ENCODE results near the gene CERCAM.

CERCAM gene

DNA sequence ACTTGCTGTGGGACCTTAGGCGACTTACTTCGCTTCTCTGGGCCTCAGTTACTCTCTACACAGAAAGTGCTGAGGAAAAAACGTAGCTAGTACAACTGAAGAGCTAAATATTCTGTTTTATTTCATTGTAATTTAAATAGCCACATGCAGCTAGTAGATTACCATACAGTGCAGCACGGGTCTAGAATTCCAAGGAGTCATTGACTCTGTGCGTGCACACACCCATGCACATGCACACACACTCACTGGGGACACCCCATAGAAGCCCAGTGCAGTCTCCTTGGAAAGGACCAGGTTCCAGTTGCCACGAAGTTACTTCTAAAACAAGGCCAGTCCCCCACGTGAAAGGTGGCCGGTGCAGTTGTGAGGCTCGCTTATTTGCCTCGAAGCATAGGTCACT lies 32.5 kb upstream of the CERCAM start:
- DNase-seq (ENCODE audit: low read depth in 1 of 2, low spot score in 1 of 2): no peak
- TF ChIP-seq JUND (IDR thresholded peaks at IDR 0.05; ENCODE audit: low read depth): no peak
- in situ Hi-C loops (cut with HindIII; ENCODE audit: low pct_unique_long_range_greater_than_20kb, low sequenced_read_pairs): no loop called here

DNA sequence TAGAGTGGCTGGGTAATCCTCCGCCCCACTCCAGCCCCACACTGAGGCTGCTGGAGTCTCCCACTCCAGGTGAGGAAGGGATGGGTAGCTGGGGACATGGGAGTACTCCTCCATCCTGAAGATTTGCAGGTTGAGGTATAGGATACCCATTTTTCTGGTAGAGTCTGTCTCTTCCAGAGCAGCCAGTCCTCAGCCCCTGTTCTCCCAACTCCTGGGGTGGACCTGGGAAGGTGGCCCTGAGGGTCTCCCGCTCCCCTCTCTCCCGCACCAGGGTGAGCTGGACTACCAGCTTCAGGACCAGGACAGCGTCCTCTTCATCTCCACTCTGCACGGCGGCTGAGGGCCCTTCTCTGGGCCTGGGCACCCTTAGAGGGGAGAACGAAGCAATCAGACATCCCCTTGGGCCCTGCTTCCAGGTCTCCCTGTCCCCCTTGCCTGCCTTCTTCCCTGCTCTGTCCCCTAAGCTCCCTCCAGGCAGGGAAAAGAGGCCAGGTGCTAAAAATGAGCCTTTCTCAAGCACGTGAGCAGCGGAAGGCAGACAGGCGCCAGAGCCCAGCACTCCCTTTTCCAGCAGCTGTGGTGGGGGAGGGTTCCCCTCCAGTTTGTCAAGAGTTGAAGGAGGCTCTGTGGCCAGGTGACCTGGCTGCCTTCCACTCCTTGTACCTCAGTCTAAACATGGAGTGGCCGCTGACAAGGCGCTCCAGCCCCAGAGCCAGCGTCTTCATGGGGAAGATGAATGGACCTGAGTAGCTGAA lies 31.1 kb upstream of the CERCAM start:
- TF ChIP-seq JUND (IDR thresholded peaks at IDR 0.05; ENCODE audit: low read depth): no peak
- in situ Hi-C loops (cut with HindIII; ENCODE audit: low pct_unique_long_range_greater_than_20kb, low sequenced_read_pairs): no loop called here
- no peak for DNase-seq (ENCODE audit: low read depth in 1 of 2, low spot score in 1 of 2)

DNA sequence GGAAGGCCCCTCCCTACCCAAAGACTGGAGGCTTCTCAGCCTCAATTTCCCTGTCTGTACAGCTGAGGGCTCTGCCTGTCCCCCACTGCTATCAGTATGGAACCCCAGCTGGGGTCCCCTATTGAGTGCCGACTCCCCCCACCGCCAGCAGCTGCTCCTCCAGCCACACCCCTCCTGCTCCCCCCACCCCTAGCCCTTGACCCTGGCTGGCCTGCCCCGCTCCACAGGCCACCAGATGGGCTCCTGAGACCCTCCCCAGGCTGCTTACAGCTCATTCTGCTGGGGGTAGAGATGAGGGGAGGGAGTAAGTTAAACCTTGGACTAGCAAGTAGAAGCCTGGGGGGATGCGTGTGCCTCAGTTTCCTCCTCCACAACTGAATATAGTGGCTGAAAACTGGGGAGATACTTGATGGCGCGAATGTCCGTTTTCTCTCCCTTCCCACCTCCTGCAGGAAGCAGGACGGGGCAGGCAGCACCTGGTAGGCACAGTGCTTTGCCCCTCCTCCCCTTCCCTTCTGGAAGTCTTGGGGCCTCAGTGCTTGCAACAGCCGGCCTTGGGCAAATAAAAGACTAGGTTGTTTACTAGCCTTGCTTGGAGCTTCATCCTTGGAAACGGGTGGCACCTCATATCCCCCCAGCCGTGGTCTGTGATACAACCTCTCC lies 30.4 kb upstream of the CERCAM start:
- TF ChIP-seq JUND (IDR thresholded peaks at IDR 0.05; ENCODE audit: low read depth): no peak
- no peak for DNase-seq (ENCODE audit: low read depth in 1 of 2, low spot score in 1 of 2)

DNA sequence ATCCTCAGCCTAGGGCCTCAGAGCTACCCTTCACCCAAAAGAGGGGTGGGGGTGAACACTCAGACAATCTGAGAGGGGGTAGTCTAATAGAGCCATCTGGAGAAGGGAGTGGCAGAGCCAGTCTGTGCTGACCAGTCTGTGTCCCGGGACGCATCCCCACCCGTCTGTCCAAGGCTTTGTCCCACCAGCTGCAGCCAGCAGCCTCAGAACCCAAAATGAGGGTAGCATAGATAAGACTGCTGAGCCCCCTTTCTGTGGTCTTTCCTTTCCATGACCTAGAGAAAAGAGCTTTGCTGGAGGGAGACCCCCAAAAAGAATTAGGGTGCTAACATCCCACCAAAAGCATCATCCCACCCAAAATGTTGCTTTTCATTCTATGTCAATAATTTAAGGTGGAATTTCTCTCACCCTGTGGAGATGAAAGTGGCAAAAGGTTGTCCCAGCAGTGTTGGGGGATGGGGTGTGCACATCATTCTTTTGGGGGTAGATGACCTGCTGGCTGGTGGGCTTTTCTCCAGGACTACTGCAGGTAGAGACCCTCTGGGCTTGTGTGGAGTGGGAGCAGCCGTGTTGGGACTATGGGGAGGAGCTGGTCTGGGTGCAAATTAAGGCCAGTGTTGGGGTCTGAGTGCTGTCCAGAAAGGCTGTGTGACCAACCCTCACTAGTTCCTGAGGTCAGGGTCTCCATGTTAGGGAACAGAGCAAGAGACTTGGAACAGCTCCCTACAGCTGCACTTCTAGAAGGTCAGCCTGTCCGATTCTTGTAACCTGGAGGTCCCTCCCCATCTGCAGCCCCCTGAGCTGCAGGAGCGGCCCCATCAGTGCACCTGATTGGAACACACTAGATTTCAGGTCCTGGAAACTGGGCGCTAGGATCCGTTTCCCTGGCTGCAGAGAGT lies 29.6 kb upstream of the CERCAM start:
- DNase-seq (ENCODE audit: low read depth in 1 of 2, low spot score in 1 of 2): no peak
- in situ Hi-C loops (cut with HindIII; ENCODE audit: low pct_unique_long_range_greater_than_20kb, low sequenced_read_pairs): no loop called here
- no peak for TF ChIP-seq JUND (IDR thresholded peaks at IDR 0.05; ENCODE audit: low read depth)

More for the DNA sequence above, 30.4 kb upstream of the CERCAM start:
- in situ Hi-C loops (cut with HindIII; ENCODE audit: low pct_unique_long_range_greater_than_20kb, low sequenced_read_pairs): no loop called here

DNA sequence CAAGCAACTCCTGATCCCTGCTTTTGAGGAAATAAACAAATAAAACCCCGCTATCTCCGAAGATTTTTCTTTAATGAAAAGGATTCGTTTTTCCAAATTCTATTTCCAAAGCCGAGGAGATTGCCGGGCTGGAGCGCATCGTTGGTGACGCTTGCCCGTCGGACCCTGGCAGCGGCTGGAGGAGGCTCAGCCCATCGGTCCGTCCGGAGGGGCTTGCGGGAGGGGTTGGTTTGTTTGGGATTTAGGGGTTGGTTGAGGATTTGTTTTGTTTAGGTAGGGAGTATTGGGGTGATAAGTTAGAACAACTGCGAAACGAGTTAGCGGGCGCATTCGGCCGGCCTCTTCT lies 28.7 kb upstream of the CERCAM start:
- in situ Hi-C loops (cut with HindIII; ENCODE audit: low pct_unique_long_range_greater_than_20kb, low sequenced_read_pairs): no loop called here
- no peak for TF ChIP-seq JUND (IDR thresholded peaks at IDR 0.05; ENCODE audit: low read depth)
- no peak for DNase-seq (ENCODE audit: low read depth in 1 of 2, low spot score in 1 of 2)

DNA sequence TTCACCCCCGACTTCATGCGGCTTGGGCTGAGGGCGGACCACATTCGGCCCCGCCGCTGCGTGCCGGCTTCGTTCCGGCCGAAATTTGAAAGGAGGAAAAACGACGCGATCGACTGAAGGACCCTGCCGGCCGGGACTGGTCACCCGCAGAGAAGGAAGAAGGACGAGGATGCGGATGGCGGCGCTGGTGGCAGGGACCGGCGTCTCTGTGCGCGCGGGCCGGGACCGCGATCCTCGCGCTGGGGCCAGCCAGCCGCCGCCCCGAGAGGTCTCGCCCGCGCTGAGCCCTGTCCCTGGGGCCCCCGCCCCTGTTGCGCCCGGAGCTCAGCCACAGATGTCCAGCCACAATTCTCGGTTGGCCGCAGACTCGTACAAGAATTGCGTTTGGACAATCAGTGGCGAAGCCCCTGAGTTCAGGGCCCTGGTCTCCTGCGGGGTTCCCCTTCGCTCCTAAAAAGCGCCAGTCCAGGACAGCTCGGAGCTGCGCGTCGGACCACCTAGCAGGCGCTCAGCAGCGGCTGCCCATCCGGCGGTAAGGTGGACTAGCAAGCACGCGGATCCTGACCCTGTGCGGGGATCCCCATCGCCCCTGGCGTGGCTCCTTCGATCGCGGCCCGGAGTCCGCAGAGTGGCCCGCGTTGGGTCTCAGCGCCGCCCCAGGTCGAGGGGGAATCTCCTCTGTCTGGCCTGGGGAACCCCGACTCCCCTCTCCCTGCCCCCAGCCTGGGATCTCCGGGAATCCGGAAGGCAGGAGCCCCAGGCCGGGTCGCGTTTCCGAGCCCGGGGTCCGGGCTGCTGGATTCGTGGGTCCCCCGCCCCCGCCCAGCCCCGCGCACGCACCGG lies 28.1 kb upstream of the CERCAM start:
- DNase-seq (ENCODE audit: low read depth in 1 of 2, low spot score in 1 of 2): no peak
- in situ Hi-C loops (cut with HindIII; ENCODE audit: low pct_unique_long_range_greater_than_20kb, low sequenced_read_pairs): no loop called here
- TF ChIP-seq JUND (IDR thresholded peaks at IDR 0.05; ENCODE audit: low read depth): no peak

DNA sequence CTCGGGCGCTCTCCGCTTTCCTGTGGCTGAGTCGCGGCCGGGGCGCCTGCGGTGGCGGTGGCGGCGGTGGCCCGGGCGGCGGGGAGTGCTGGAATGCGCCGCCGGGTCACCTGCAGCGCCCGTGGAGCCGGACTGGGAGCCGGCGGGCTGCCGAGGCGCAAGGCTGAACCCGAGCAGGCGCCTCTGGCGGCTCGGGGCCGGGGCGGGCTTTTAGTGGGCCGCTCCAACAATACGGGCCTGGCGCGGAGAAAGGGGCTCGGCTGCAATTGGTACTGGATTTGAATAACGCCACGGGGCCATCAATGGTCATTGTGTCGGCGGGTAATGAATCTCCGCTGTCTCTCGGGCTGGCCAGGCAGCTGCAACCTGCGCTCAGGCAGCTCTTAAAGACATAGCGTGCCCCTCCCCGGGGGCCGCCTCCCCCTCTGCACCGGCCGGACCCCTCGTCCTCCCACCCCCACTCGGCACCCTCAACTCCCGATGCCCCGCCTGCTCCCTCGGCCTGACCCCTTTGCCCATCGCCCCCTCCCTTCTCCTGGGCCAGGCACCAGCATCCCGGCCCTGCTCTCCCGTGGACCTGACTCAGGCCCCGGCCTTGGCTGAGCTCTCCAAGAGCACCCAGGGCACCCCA lies 27.4 kb upstream of the CERCAM start:
- DNase-seq (ENCODE audit: low read depth in 1 of 2, low spot score in 1 of 2): no peak
- in situ Hi-C loops (cut with HindIII; ENCODE audit: low pct_unique_long_range_greater_than_20kb, low sequenced_read_pairs): no loop called here
- no peak for TF ChIP-seq JUND (IDR thresholded peaks at IDR 0.05; ENCODE audit: low read depth)

DNA sequence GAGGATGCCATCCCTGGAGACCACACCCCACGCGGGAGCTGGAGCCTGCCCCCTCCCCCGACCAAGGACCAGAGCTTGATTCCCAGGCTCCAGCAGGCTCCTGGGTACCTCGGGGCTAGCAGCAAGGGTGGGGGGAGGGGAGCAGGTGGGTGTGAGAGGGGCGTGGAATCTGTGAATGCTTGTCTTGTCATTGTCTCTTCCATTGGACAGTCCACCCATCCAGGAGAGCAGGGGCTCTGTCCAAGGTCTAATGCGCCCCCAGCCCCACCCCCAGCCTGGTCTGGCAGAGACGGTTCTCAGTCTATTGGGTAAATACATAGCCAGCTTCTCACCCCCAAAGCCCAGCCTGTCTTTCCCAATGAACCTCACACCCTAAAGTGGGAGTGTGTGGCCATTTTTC lies 26.7 kb upstream of the CERCAM start:
- in situ Hi-C loops (cut with HindIII; ENCODE audit: low pct_unique_long_range_greater_than_20kb, low sequenced_read_pairs): no loop called here
- no peak for TF ChIP-seq JUND (IDR thresholded peaks at IDR 0.05; ENCODE audit: low read depth)
- DNase-seq (ENCODE audit: low read depth in 1 of 2, low spot score in 1 of 2): no peak

DNA sequence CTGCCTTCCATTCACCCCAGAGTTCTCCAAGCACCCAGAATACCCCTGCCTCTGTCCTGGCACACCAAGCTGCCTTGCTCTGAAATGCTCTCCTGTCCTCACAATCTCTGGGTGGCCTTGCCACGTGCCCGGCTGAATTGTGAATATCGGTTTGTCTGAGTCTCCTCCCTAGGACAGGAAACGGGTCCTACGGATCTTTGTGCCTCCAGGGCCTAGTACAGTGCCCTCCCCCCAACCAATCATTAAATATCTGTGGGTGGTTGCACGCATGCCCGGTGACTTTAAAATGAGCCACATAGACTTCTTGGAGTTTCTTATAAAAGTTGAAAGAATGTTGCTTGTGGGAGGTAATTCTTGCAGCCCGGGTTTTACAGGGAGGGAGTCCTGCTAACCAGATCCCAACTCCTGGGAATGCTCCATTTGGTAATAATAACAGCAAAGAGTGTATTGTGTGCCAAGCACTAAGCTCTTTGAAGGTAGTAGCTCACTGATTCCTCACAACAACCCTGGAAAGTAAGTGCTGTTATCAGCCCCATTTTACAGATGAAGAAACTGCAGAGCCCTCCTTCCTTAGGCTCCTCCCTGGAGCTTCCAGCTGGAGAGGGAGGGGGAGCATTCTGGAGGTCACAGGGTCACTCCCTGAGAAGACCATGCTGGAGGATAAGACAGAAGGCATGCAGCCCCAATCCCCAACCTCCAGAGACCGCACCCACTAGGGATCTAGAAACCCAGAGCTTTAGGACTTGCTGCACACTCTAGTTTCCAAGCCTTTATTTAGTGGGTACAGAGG lies 26.1 kb upstream of the CERCAM start:
- no peak for DNase-seq (ENCODE audit: low read depth in 1 of 2, low spot score in 1 of 2)
- no peak for TF ChIP-seq JUND (IDR thresholded peaks at IDR 0.05; ENCODE audit: low read depth)
- in situ Hi-C loops (cut with HindIII; ENCODE audit: low pct_unique_long_range_greater_than_20kb, low sequenced_read_pairs): no loop called here

DNA sequence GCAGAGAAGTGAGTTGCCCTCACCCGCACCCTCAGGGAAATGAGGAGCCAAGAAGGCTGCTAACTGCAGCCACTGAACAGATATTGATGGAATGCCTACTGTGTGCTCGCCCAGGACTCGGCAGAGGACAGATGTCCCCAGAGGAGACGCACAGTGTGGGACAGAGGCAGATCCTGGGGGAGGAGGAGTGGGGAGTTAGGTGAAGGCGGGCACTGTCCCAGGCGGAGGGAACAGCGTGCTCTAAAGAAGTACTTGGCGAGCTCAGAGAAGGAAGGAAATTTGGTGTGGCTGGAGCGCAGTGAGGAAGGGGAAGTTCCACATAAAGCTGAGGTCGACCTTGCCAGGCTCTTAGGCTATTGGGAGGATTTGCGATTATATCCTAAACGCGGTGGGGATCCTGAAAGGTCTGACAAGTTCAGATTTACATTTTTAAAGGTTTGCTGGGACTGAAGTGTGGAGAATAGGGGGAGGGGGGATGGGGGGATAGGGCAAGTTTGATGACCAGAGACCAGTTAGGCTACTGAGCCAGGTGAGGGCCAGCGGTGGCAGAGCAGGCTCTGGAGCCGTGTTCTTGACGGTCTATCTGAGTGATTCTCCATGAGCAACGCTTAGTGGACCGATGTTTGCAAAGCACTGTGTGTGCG lies 23.6 kb upstream of the CERCAM start:
- in situ Hi-C loops (cut with HindIII; ENCODE audit: low pct_unique_long_range_greater_than_20kb, low sequenced_read_pairs): no loop called here
- DNase-seq (ENCODE audit: low read depth in 1 of 2, low spot score in 1 of 2): no peak
- TF ChIP-seq JUND (IDR thresholded peaks at IDR 0.05; ENCODE audit: low read depth): no peak

DNA sequence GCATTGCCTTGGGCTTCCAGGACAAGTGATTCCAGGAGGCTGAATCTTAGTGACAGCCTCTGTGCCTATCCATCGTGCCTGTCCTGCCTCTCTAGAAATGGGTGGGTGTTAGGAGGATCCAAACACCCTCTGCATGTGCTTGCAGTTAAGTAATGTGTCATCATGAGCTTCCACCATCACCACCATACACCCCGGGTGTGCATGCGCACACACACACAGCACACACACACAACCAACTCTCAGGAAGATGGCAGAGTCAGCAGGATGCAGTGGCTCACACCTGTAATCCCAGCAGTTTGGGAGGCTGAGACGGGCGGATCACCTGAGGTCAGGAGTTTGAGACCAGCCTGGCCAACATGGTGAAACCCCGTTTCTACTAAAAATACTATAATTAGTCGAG lies 22.8 kb upstream of the CERCAM start:
- TF ChIP-seq JUND (IDR thresholded peaks at IDR 0.05; ENCODE audit: low read depth): no peak
- in situ Hi-C loops (cut with HindIII; ENCODE audit: low pct_unique_long_range_greater_than_20kb, low sequenced_read_pairs): no loop called here
- no peak for DNase-seq (ENCODE audit: low read depth in 1 of 2, low spot score in 1 of 2)
